Astrocyte of the spinal cord (primary cell): ENCODE results near the gene ELFN1.

Experiments used
- DNase-seq: peaks from one replicate; pipeline ENCODE4 v3.0.0; 2011; ENCODE audit warnings: low read depth, low spot score
- H3K4me3 ChIP-seq: 2 replicates; pipeline ENCODE4 v1.5.1; 2011; ENCODE audit warnings: low read depth, mild to moderate bottlenecking, low read length, moderate library complexity
- in situ Hi-C: cut with HindIII; loops from 2 replicates; pipeline ENCODE4 v1.10.0; 2017; ENCODE audit warnings: low sequenced_read_pairs
- TF ChIP-seq, protein P1 (sequence below): IDR thresholded peaks from 2 replicates; pipeline ENCODE4 v1.5.1; 2012; ENCODE audit warnings: low read depth, mild to moderate bottlenecking, low read length, inconsistent platforms

Gene ELFN1

DNA sequence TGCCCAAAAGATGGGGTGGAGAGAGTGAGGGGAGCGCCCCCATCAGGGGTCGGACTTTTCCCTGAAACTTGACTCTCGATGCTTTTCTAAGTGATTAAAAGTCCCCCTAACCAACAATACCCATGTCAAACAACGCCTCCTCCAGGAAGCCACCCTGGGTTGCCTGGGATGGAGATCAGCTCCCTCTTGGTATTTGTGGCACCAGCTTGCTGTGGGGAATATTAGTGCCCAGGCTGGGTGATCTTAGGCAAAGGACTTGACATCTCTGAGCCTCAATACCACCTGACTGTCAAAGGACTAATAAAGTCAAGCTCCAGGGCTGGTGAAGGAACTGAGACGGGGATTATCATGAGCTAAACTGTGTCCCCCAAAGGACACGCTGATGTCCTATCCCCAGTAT lies 18.2 kb upstream of the ELFN1 start:
- no peak for DNase-seq
- in situ Hi-C loops = no loop called here
- H3K4me3 ChIP-seq = no peak overlapping the region
- TF ChIP-seq, protein P1, sequence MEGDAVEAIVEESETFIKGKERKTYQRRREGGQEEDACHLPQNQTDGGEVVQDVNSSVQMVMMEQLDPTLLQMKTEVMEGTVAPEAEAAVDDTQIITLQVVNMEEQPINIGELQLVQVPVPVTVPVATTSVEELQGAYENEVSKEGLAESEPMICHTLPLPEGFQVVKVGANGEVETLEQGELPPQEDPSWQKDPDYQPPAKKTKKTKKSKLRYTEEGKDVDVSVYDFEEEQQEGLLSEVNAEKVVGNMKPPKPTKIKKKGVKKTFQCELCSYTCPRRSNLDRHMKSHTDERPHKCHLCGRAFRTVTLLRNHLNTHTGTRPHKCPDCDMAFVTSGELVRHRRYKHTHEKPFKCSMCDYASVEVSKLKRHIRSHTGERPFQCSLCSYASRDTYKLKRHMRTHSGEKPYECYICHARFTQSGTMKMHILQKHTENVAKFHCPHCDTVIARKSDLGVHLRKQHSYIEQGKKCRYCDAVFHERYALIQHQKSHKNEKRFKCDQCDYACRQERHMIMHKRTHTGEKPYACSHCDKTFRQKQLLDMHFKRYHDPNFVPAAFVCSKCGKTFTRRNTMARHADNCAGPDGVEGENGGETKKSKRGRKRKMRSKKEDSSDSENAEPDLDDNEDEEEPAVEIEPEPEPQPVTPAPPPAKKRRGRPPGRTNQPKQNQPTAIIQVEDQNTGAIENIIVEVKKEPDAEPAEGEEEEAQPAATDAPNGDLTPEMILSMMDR = no peak

DNA sequence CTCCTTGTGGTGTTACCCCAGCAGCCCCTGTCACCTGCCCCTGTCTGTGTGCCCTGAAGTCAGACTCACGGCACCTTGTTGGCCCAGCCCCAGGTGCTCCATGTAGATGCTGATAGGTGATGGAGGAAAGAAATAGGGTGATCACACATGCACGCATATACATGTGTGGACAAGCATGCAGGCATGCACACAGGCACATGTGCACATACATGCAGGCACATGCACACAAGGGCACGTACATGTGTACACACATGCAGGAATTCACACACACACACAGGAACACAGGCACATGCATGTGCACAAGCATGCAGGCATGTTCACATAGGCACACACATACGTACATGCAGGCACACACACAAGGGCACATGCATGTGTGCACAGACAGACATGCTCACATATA lies 16.6 kb upstream of the ELFN1 start:
- H3K4me3 ChIP-seq = no peak overlapping the region
- no peak for DNase-seq
- in situ Hi-C loops = no loop called here
- TF ChIP-seq, protein P1 = no peak

DNA sequence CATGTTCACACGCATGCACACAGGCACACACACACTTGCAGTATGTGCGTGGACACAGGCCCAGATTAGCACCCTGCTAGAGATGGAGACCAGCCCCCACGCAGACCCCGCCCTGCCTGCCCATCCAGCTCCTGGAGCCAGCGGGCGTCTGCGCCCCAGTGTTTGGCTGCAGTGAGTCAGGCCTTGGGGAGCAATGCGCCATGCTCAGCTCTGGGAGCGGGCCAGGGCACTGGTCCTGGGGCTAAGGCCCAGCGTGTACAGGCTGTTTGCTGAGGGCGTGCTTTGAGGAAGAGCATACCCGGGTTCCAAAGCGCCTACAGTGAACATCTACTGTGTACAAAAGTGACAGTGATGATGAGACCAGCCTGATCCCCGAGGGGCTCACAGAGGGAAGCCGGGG lies 16.0 kb upstream of the ELFN1 start:
- TF ChIP-seq, protein P1 = no peak
- H3K4me3 ChIP-seq = no peak overlapping the region
- in situ Hi-C loops = no loop called here
- no peak for DNase-seq

GRCh38 chr7:1654738-1655475 lies 15.2 kb upstream of the ELFN1 start:
- TF ChIP-seq, protein P1 = no peak
- H3K4me3 ChIP-seq = no peak overlapping the region
- no peak for DNase-seq

DNA sequence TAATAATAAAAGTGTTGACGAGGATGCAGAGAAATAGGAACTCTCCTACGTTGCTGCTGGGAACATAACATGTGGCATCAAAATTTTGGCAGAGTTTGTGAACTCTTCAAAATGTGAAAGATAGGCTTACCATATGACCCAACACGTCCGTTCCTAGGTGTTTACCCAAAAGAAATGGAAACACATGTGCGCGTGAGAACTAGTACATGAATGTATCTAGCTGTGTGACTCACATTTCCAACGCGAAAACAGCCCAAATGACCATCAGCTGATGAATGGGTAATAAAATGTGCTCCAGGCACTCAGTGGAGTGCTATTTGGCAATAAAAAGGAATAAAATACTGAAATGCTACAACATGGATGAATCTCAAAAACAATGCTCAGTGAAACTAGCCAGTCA lies 10.4 kb upstream of the ELFN1 start:
- in situ Hi-C loops = no loop called here
- no peak for DNase-seq
- TF ChIP-seq, protein P1 = no peak
- H3K4me3 ChIP-seq = no peak overlapping the region

More at GRCh38 chr7:1654738-1655475, 15.2 kb upstream of the ELFN1 start:
- in situ Hi-C loops = no loop called here

GRCh38 chr7:1661461-1661860 lies 8.6 kb upstream of the ELFN1 start:
- in situ Hi-C loops = no loop called here
- TF ChIP-seq, protein P1 = no peak
- H3K4me3 ChIP-seq = no peak overlapping the region
- DNase-seq = no peak

DNA sequence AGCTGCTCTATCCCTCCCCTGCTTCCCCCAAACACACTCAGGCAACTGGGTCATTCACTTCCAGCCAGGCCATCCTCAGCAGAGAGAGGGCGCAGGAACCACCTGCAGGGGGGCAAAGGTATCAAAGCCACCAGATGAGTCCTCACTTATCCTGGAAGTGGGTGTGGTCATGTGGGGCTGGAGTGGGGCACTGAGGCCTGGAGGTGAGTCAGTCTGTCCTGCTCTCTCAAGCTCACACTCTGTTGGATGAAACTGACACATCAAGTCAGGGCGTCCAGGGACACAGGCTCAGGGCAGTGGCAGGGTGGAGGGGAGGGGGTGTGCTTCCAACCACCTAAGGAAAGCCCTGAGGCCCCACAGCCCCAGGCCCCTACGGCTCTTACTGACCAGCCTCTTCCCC lies 8.0 kb upstream of the ELFN1 start:
- in situ Hi-C loops = no loop called here
- no peak overlapping the region for H3K4me3 ChIP-seq
- no peak for DNase-seq
- TF ChIP-seq, protein P1 = no peak
